ENCODE data around the gene ELK3.
A peak's percentile ranks its signal among the peaks of the same experiment; 100 is the strongest.

ELK3 gene

GRCh38 chr12:96258104-96258961 lies 64.2 kb downstream of the ELK3 start:
- DNase-seq: peak in 7 of 14 donors; percentile 14 to 74 (median 48)

GRCh38 chr12:96260231-96260630 lies 66.1 kb downstream of the ELK3 start:
- DNase-seq: no peak

- DNase-seq: no peak
Observed at GRCh38 chr12:96260644-96261043, 66.5 kb downstream of the ELK3 start.

GRCh38 chr12:96261557-96261956 lies 67.4 kb downstream of the ELK3 start:
- DNase-seq: no peak

- peak in 3 of 14 donors; percentile 14 to 27 (median 16) for DNase-seq
Observed at GRCh38 chr12:96263449-96263902, 69.3 kb downstream of the ELK3 start.

GRCh38 chr12:96265400-96265799 lies 71.2 kb downstream of the ELK3 start:
- DNase-seq: no peak

GRCh38 chr12:96265836-96266235 lies 71.7 kb downstream of the ELK3 start:
- no peak for DNase-seq

GRCh38 chr12:96266238-96266637 lies 72.1 kb downstream of the ELK3 start:
- DNase-seq: no peak

GRCh38 chr12:96271469-96272199 lies 77.5 kb downstream of the ELK3 start:
- no peak for DNase-seq

GRCh38 chr12:96274331-96274730 lies 80.2 kb downstream of the ELK3 start:
- DNase-seq: no peak

- DNase-seq: no peak
Observed at GRCh38 chr12:96285158-96285557, 91.0 kb downstream of the ELK3 start.

GRCh38 chr12:96289067-96289466 lies 94.9 kb downstream of the ELK3 start:
- DNase-seq: no peak

- DNase-seq: no peak
Observed at GRCh38 chr12:96293093-96293492, 98.9 kb downstream of the ELK3 start.

GRCh38 chr12:96294831-96295230 lies 100.7 kb downstream of the ELK3 start:
- no peak for DNase-seq

GRCh38 chr12:96295532-96296160 lies 101.5 kb downstream of the ELK3 start:
- peak in 1 of 14 donors; percentile 3 for DNase-seq

GRCh38 chr12:96297504-96297903 lies 103.3 kb downstream of the ELK3 start:
- DNase-seq: no peak

- no peak for DNase-seq
Observed at GRCh38 chr12:96300064-96300463, 105.9 kb downstream of the ELK3 start.

GRCh38 chr12:96301732-96302131 lies 107.6 kb downstream of the ELK3 start:
- no peak for DNase-seq

GRCh38 chr12:96302687-96303310 lies 108.6 kb downstream of the ELK3 start:
- peak in 1 of 14 donors; percentile 8 for DNase-seq

- DNase-seq: no peak
Observed at GRCh38 chr12:96303653-96304052, 109.5 kb downstream of the ELK3 start.

- DNase-seq: no peak
Observed at GRCh38 chr12:96305665-96306064, 111.5 kb downstream of the ELK3 start.

- no peak for DNase-seq
Observed at GRCh38 chr12:96308881-96309280, 114.7 kb downstream of the ELK3 start.

- no peak for DNase-seq
Observed at GRCh38 chr12:96310067-96310466, 115.9 kb downstream of the ELK3 start.

All from C1 segment of cervical spinal cord (tissue), 14 donors.